ENCODE results near the gene PRRT1.

DNA sequence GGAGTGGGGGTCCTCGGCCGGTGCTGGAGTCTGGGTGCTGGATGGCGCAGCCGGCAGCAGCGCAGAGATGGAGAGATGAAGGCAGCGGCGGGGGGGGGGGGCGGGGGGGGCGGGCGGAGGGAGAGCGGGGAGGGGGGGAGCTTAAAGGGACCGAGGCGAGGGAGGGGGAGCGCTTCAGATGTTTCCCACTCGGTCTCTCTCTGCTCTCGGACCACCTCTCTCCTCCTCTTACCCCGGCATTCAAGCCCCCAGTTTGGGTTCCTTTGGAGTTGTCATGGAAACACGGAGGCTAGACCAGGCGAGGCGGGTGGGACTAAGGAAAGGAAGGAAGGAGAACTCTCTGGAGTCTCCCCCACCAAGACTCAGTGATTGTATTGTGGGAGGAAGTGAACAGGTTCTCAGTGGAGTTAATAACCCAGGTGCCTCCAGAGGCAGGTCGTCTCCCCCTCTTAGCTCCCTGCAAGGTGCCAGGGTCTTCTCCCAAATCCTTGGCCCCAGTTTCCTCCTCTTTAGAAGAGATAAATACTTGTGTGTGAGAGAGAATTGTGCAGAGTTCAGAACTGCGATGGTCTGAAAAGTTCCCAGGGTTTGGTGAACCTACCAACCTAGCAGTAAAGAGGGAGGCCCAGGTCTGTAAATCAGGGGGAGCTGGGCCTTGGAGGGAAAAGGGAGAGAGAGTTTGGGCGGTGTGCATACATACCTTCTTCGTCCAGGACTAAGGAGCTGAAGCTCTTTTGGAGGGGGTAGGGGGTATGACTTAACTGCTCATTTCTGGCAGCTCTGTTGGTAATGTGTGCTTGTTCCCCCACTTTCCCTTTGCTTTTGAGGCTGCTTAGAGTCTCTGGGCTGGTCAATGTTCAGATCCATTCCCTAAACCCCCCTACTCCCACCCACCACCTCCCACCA, at the start of gene PRRT1:
- TF ChIP-seq POLR2AphosphoS5 (IDR thresholded peaks at IDR 0.05; ENCODE audit: low read depth, low read length) (no peak), POLR2A (IDR thresholded peaks at IDR 0.05; ENCODE audit: low read depth, low read length) (no peak)

Measured in GM12892 (cell line).